Endothelial cell (in vitro differentiated cells): ENCODE results near the gene C14orf119. TPM values are rescaled to one million over a fixed set of nuclear protein-coding genes. Genes with fewer than 3 reads are reported as not detected.

Experiments used
- DNase-seq: peaks from one replicate; pipeline ENCODE4 v3.0.0; 2021; ENCODE audit warnings: low spot score
- H3K27ac Mint-ChIP-seq: one replicate; pipeline ENCODE4 v1.8.0; 2021; ENCODE audit warnings: mixed read lengths, inconsistent platforms; ENCODE audit not compliant: unreplicated experiment
- H3K27me3 Mint-ChIP-seq: one replicate; pipeline ENCODE4 v1.8.0; 2021; ENCODE audit warnings: mild to moderate bottlenecking, moderate library complexity, mixed read lengths, inconsistent platforms; ENCODE audit not compliant: unreplicated experiment
- H3K36me3 Mint-ChIP-seq: one replicate; pipeline ENCODE4 v1.8.0; 2021; ENCODE audit warnings: mild to moderate bottlenecking, low read depth, mixed read lengths, inconsistent platforms; ENCODE audit not compliant: unreplicated experiment
- H3K4me1 Mint-ChIP-seq: one replicate; pipeline ENCODE4 v1.8.0; 2021; ENCODE audit warnings: mild to moderate bottlenecking, mixed read lengths, inconsistent platforms; ENCODE audit not compliant: unreplicated experiment
- H3K4me3 Mint-ChIP-seq: one replicate; pipeline ENCODE4 v1.8.0; 2021; ENCODE audit warnings: mild to moderate bottlenecking, mixed read lengths, inconsistent platforms; ENCODE audit not compliant: unreplicated experiment
- H3K9me3 Mint-ChIP-seq: one replicate; pipeline ENCODE4 v1.8.0; 2021; ENCODE audit warnings: mixed read lengths, inconsistent platforms; ENCODE audit not compliant: unreplicated experiment
- CTCF ChIP-seq: fragments of 200-600 bp; sonication (generic); IDR thresholded peaks from one replicate; pipeline ENCODE4 v1.5.0; 2021; ENCODE audit warnings: antibody characterized with exemption; ENCODE audit not compliant: unreplicated experiment
- total RNA-seq: library from RNA; stranded (reverse); fragmentation: NEBNext Ultra II Directional; extraction: Animal tissue kit (Norgen Biotek cat#: 25700); gene quantifications from one replicate; pipeline ENCODE4 v1.2.1, GENCODE V29; 2021; ENCODE audit not compliant: unreplicated experiment

C14orf119 gene
- total RNA-seq, 1 donor from 2014 or later, result 55.2 TPM

- Mint-ChIP-seq H3K36me3 (peaks cover 20% of the 10 kb centered on the region), H3K4me3 (no peak overlapping the region), H3K27ac (no peak overlapping the region), H3K4me1 (peaks cover 17% of the 10 kb centered on the region), H3K27me3 (peaks cover 4% of the 10 kb centered on the region), H3K9me3 (no peaks in the 10 kb centered on the region)
- DNase-seq, result no peak
- no peak for TF ChIP-seq CTCF
Measured at GRCh38 chr14:23143911-23144310, 48.6 kb downstream of the C14orf119 start.

DNA sequence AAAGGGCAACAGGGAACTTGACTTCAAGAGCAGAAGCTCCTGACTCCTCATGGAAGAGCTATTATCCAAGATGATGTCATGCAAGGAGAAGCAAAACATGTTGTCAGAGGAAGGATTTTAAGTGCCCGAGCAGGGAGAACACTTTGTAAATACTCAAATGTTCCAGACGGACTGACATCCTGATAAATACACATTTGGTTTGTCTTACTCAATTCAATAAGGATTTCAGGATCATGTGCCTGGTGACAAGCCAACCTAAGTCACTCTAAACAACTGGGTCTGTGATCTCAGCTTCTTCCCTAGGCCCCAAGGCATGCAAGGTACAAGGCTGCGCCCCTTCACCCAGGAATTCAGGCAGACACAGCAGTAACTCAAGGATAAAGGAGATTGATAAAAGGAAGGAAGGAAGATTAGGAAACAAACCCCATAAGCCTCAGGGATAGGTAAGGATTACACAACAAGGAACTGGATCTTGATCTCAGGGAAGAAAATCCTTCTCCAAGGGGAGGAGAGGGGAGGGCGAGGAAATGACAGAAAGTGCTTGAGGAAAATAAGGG is 50.6 kb downstream of the C14orf119 start:
- Mint-ChIP-seq H3K27me3 (peaks cover 10% of the 10 kb centered on the region), H3K36me3 (peaks cover 19% of the 10 kb centered on the region), H3K4me1 (peaks cover 23% of the 10 kb centered on the region), H3K27ac (no peak overlapping the region), H3K4me3 (no peak overlapping the region), H3K9me3 (no peaks in the 10 kb centered on the region)
- no peak for DNase-seq
- TF ChIP-seq CTCF, result no peak

DNA sequence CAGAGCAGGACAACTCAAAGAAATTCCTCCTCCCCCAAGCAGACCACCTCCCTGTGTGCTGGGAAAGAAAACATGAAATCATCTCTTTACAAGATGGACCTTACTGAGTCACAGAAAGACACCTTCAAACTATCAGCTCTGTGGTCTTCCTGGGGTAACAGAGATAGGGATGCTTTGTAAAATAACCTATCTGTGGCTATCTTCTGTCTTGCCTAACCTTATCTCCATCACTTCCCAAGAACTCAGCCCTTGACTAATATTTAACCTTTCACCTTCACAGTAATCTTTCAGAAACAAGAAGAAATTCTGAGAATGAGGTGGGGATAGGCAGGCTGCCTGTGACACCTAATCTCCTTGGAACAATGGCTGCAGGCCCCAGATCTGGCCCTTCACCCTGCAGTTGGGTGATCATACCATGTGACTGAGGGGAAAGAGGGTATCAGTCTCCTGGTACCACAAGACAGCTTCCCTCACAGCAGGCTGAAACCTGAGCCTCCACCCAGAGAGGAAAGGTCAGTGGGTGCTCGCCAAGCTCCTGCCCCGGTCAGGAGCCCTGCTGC is 51.1 kb downstream of the C14orf119 start:
- peaks cover 23% of the 10 kb centered on the region for H3K4me1 Mint-ChIP-seq
- no peak for TF ChIP-seq CTCF
- peaks cover 19% of the 10 kb centered on the region for H3K36me3 Mint-ChIP-seq
- peaks cover 10% of the 10 kb centered on the region for H3K27me3 Mint-ChIP-seq
- no peak for DNase-seq
- no peak overlapping the region for H3K4me3 Mint-ChIP-seq
- no peak overlapping the region for H3K27ac Mint-ChIP-seq
- no peaks in the 10 kb centered on the region for H3K9me3 Mint-ChIP-seq

GRCh38 chr14:23146980-23147379 is 51.7 kb downstream of the C14orf119 start:
- Mint-ChIP-seq H3K4me3 (no peak overlapping the region), H3K9me3 (no peaks in the 10 kb centered on the region), H3K27ac (no peak overlapping the region), H3K27me3 (peaks cover 10% of the 10 kb centered on the region), H3K36me3 (peaks cover 19% of the 10 kb centered on the region), H3K4me1 (peaks cover 23% of the 10 kb centered on the region)
- TF ChIP-seq CTCF, result no peak
- no peak for DNase-seq

- Mint-ChIP-seq H3K27ac (no peak overlapping the region), H3K9me3 (no peaks in the 10 kb centered on the region), H3K4me1 (peaks cover 23% of the 10 kb centered on the region), H3K36me3 (peaks cover 19% of the 10 kb centered on the region), H3K27me3 (peaks cover 10% of the 10 kb centered on the region), H3K4me3 (peak overlapping the region; percentile 22)
- DNase-seq, result no peak
- TF ChIP-seq CTCF, result no peak
Measured at GRCh38 chr14:23147676-23148075, 52.4 kb downstream of the C14orf119 start.
